Limb (tissue), 2 donors: ENCODE measurements around the gene SLC16A12.
A peak's percentile ranks its signal among the peaks of the same experiment; 100 is the strongest.

Experiments used
- DNase-seq, 2 donors: peaks; one replicate each; pipeline ENCODE4 v3.0.0-alpha.2; 2016; ENCODE audit errors: extremely low spot score in 2 of 2

Gene SLC16A12, protein sequence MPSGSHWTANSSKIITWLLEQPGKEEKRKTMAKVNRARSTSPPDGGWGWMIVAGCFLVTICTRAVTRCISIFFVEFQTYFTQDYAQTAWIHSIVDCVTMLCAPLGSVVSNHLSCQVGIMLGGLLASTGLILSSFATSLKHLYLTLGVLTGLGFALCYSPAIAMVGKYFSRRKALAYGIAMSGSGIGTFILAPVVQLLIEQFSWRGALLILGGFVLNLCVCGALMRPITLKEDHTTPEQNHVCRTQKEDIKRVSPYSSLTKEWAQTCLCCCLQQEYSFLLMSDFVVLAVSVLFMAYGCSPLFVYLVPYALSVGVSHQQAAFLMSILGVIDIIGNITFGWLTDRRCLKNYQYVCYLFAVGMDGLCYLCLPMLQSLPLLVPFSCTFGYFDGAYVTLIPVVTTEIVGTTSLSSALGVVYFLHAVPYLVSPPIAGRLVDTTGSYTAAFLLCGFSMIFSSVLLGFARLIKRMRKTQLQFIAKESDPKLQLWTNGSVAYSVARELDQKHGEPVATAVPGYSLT

GRCh38 chr10:89535171-89536012 is at the start of gene SLC16A12:
SLC16A12 (minus strand) TSS chr10:89535594; CDS start chr10:89462578, 73,016 bp downstream.
- DNase-seq: peak; percentile 15 to 69

DNA sequence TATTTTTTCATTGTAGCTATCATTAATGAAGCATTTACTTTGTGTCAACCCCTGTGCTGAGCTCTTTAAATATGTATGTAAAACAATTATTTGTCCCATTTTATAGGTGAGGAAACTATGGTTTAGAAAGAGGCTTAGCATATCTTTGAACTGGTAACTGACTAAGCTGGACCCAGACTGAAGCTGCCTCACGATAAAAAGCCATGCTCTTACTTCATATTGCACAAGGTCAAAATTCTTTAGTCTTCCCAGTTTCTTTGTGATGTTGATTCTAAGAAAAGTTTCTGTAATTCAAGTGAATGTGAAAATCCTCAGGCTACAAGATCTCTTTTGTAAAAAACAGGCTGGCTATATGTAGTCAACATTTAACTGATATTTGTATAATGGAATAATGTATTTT is 46.6 kb upstream of the SLC16A12 start:
- no peak for DNase-seq

DNA sequence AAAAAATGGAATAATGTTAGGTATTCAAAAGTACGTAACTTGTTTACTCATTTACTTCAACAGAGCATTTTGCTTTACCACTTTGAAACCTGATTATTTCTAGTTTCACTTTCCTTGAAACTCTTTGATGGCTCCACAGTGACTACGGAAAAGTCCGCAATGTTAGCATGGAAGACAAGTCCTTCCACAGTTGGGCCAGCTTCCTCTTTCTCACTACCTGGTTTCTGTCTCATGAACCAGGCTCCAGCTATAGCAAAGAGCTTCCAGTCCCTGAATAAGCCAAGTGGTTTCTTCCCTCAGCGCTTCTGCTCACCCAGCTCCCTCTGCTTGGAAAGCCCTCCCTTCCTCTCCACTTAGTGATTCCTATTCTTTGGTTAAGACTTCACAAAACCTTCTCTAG is 44.8 kb upstream of the SLC16A12 start:
- DNase-seq: no peak

- no peak for DNase-seq
These were observed 41.3 kb upstream of the SLC16A12 start for GRCh38 chr10:89576696-89577095.

DNA sequence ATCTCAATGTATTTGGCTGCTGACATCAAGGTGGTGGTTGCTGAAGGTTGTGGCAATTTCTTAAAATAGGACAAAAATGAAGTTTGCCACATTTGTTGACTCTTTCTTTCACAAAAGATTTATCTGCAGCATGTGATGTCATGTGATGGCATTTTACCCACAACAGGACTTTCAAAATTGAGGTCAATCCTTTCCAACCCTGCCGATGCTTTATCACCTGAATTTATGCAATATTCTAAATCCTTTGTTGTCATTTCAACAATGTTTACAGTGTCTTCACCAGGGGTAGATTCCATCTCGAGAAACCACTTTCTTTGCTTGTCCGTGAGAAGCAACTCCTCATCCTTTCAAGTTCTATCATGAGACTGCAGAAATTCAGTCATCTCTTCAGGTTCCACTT is 40.6 kb upstream of the SLC16A12 start:
- no peak for DNase-seq

- DNase-seq: no peak
These were observed 39.6 kb upstream of the SLC16A12 start for GRCh38 chr10:89575031-89575430.

DNA sequence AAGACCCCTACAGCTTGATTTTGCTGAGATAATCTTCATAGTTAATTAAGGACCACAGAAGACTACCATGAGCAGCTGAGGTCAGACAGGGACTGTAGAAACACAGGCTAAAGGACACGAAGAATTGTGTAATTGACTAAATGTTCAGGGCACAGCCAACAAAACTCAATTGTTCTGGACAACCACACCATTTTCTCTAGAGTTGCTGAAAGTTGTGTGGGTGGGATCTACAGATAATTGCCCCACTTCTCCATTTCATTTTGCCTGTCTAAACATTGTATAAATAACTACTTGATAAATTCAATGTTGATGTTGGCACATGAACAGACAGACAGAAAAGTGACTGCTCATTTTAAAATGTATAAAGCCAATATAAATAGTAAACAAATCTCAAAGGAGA is 39.0 kb upstream of the SLC16A12 start:
- no peak for DNase-seq

- DNase-seq: no peak
These were observed 32.3 kb upstream of the SLC16A12 start for GRCh38 chr10:89567576-89568245.

DNA sequence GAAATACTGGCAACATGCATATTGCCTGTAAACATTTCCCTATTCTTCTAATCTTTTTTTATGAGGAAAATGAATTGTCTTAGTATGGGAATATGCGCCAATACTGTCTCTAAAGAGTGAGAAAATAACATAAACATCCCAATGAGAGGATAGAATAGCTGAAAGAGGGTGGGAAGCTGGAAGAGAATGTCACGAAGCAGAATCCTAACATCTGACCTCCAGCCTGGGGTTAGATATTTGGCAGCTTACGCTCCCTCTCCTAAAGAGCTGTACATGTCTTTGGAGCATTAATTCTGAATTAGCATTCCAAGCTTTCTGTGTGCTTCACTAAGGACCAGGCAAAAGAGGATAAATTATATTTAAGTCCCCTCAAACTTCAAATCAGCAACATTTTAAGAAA is 31.6 kb upstream of the SLC16A12 start:
- DNase-seq: peak in 1 of 2 donors; percentile 13

DNA sequence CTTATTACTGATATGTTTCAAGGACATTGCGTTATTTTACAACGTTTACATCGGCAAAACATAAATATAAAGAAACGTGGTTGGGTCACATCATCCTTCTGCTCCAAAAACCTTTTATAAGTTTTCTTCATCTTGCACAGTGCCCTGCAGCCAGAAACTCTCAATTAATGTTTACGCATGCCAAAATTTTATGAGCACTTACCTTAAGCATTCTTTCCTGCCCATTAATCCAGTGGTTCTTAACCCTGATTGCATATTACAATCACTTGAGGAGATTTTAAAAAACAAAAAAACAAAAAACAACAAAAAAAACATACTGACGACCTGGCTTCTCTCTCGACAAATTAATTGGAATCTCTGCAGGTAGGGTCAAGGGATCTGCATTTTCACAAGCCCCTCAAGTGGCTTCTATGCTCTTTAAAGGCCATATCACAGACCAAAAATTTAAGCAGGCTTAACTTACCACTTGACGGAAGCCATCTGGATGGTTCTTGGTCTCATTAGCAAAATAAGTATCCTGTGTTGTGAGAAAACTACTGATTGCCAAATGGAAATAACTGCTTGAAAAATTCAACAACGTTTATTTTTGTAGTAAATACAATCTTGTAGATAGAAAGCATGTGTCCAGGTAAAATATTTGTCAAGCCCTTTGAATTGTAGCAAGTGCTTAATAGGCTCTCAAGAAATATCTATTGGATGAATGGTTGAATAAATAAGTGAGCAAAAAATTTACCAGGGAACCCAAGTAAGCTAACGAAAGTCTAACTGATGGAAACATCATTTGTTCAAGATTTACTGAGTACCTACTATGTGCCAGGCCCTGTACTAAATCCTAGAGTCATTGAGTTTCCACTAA is 30.9 kb upstream of the SLC16A12 start:
- DNase-seq: no peak

- no peak for DNase-seq
These were observed 29.8 kb upstream of the SLC16A12 start for GRCh38 chr10:89565180-89565579.

DNA sequence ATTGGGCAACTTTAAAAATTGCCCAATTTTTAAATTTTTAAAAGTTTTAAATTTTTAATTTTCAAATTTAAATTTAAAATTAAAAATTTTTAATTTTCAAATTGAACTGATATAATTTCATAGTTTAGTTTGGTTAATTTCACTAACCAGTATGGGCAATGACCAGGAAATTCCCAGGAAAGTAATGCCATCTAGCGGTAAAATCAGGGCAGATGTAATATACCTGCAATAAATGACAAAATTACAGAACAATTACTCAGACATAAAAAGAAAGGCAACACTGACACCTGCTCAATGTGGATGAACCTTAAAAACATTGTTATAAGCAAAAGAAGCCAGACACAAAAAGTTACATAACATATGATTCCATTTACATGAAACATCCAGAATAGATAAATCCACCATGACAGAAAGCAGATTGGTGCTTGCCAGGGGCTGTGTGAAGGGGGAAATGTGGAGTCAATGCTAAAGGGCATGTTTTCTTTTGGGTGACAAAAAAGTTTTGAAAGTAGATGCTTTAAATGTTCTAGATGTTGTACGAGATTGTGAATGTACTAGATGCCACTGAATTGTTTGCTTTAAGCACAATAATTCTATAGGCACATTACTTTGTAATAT is 28.6 kb upstream of the SLC16A12 start:
- peak in 1 of 2 donors; percentile 57 for DNase-seq

- no peak for DNase-seq
These were observed 27.9 kb upstream of the SLC16A12 start for GRCh38 chr10:89563311-89563710.

DNA sequence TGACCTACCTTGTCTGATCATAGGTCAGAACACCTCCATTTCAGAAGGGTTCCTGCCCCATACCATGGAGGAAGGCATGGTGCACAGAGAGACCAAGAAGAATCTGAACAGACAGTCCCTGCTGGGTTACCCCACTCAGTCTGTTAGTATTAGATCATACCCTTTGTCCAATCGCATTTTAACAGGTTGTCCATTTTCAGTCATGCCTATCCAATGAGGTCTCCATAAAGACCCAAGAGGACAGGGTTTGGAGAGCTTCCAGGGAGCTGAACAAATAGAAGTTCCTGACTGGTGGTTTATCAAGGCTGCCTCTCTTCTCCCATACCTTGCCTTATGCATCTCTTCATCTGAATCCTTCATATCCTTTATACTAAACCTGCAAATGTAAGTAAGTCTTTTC is 21.2 kb upstream of the SLC16A12 start:
- no peak for DNase-seq

DNA sequence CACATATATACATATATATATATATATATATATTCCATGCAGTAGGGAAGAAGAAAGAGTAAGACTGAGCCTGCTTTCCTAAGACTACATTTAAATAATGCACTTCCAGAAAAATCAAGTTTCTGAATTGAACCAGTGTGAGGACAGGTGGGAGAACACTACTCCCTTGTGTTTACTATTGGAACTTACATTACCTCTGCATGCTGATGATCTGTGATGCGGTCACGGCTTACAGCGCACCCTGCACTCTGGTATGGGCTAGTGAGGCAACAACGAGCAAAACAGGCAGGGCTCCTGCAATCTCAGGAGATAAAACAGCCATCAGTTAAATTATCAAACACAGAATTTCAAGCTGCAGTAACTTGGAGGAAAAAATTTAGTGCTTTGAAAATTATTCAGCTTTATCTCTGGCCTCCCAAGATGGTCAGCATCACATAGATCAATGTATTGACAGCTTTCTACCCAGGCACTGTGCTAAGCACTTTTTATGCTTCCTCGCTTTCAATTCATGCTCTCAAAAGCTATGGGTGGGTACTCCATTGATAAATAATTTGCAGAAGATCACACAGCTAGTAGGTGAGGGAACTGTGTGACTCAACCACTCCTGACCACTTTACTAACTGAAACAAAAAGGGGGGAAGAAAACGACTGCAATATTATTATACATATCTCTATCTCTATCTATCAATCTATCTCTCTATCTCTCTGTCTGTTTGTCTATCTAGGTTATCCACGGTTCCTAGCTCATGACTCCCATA is 20.5 kb upstream of the SLC16A12 start:
- no peak for DNase-seq

DNA sequence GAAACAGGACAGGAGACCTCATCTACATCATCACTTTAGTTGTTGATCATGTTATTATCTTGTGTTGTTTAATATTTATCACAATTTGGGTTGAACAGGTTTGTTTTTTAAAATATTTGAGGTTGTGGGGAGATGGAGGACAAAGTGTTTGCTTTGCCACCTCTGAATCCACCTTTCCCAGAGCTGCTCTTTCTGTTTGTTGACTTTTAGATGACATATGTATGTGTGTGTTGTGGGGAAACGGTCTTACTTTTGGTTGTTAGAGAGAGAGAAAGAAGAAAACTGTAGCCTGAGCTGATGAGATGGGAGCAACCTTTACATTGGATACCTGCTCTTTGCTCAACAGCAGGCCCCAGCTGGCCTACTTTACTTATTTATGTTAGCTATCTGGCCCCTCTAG is 19.0 kb upstream of the SLC16A12 start:
- DNase-seq: no peak

DNA sequence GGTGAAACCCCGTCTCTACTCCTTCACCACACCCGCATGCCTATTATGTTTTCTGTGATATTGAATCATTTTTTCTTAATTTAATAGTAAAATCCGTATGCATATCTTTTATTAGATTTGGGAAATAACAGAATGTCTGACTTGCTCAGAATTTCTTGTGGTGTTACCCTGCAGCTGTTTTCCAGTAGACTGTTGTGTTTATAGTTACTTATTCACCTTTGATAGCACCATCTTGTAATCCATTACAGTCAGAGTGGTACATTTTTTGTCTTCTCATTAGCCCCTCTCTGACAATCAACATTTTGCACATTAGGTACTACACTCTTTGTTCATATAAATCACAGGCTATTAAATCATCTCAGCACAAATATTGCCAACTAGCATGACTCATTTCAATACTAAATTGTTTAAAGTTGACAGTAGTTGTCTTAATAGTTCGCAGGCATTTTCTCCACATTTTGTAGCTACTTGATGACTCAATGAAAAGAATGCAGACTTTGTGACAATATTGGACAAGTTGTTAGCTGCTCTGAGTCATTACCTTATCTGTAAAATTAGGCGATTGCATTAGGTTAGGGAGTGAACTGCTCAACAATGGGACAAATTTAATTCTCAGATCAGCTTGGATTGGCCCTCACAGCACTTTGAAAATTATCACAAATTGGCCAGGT is 17.8 kb upstream of the SLC16A12 start:
- no peak for DNase-seq

DNA sequence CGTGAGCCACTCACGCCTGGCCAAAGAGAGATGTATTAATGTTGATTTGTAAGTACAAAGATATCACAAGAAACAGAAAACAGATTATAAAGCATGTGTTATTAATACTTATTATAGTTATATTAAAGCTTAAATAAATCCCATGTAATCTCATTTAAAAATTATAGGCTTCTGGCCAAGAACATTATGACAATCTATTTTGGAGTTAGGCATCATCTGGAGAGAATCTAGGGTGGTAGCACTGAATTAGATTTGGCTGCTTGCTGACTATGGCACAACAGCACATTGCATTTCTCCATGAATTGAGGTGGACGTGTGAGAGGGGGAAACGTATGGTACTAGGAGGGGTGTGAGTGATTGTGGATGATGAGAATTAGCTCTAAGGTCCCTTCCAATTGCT is 16.8 kb upstream of the SLC16A12 start:
- DNase-seq: no peak

GRCh38 chr10:89550509-89550908 is 15.1 kb upstream of the SLC16A12 start:
- DNase-seq: no peak
